NCI-H2081 (cell line): ENCODE measurements around the gene RDH13.
"Not testable (repeated sequence)": the region's sequence is repeated elsewhere in the genome, so short reads cannot be mapped to it uniquely, and the experiment has no call there.

Source experiments
- DNase-seq, 2 experiments: peaks; one replicate each; lab custom pipeline; 2025; lab: John Stamatoyannopoulos, UW

RDH13 gene

DNA sequence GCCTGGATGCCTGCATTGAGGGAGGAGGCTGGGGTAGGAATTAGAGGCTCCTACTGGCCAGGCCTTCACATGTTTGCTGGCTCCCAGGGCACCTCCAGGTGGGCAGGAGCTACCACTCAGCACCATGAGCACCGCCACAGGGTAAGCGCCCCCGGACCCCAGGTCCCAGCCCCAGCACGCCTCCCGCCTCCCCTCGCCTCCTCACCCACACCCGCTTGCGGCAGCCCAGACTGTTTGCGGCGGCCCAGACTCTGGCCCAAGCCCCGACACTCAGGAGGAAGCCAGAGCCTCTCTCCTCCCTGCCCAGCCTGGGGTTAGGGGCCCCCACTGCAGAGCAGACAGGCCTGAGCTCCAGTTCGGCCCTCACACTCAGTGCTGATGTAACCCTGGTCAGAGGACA lies 13.4 kb upstream of the RDH13 start:
- DNase-seq = no peak

DNA sequence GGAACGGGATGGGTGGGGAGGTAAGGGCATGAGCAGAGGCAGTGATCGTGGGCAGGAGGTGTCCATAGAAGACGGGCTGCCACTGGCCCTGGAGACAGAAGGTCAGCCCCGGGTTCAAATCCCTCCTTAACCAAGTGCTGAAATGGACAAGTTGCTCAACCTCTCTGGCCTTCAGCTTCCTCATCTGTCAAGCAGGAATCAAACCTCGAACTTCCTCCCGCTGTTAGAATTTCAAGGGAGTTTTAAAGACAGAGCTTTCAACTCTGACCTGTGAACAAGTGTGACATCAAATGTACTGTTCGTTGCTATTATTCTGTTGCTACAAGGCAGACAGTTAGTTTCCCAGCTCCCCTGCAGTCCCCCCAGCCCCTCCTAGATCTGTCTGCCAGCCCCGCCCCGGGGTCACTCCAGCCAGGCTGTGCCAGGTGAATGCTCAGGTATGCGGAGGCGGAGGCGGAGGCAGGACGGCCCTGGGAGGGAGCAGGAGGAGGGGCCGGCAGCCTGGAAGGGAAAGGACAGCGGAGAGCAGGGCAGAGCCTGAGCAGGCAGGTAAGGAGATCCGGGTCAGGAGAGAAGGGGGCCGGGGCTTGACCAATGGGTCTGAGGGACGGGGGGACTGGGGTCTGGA lies 12.5 kb upstream of the RDH13 start, which contains the start of gene EPS8L1:
Gene EPS8L1 (plus strand): TSS at position 499 of the 628 bp plus-strand sequence. CDS start 576 bp downstream, outside the sequence.
- DNase-seq = no peak

DNA sequence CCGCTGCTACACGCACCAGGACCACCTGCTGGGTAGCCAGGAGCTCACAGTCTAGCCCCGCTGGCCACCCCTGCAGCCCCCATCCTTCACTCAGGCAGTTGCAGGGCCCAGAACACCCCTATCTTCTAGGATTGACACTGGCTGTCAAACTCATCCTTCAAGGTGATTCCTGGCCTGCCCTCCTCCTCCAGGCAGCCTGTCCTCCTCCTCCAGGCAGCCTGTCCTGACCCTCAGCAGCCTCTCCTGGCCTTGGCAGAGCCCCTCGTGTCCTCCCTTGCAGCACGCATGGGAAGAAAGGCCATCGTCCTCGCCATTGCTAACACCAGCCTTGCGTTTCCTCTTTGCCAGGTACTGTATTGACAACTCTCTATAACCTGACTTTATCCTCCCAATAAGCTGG lies 9.0 kb upstream of the RDH13 start:
- no peak for DNase-seq

DNA sequence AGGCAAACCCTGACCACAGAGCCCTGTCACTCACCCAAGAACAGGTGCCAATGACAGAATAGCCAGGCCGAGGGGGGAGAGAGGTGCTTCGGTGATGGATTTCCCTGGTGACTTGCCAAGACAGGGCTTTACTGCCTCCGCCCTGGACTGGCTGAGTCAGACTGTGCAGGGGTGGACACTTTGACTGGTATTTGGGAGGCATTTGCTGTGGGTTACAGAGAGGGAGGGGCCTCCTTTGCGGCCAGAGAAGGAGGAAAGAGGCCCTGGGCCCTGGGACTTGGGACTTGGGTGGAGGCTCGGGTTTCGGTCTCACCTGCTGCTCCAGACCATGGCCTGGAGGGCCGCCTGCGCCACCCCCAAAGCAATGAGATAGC lies 8.2 kb upstream of the RDH13 start:
- DNase-seq = no peak

DNA sequence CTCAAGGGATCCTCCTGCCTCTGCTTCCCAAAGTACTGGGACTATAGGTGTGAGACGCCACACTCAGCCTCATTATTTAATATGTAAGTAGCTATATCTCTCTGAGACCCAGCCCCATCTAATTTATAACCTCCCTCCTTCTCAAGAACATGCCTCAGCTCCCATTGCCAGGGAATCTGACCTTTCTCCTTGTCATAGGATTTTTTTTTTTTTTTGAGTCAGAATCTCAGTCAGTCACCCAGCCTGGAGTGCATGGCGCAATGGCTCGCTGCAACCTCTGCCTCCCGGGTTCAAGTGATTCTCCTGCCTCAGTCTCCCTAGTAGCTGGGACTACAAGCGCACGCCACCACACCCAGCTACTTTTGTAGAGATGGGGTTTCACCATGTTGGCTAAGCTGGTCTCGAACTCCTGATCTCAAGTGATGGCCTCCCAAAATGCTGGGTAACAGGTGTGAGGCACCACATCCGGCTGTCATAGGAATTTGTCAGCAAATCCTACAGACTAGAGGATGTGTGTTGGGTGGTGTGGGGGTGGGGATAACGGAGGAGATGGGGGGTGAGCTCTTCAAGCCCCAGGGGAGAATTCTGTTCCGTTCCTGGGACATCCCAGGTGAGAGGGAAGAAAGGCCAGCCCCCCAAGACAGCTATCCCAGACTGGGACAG lies 7.6 kb upstream of the RDH13 start:
- DNase-seq = no peak

DNA sequence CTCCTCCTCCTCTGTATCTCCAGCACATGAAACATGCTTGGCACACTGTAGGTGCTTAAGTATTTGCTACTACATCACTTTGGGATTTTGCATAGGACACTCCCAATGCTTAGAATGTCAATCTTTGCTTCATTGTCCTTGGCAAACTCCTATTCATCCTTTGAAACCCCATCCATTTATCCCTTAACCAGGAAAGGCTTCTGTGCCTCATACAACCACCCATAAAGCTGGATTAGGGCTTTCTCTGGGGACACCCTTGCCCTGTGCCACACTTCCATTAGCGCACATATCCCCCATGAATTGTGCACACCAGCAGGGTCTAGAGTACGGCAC lies 6.9 kb upstream of the RDH13 start:
- DNase-seq = no peak

DNA sequence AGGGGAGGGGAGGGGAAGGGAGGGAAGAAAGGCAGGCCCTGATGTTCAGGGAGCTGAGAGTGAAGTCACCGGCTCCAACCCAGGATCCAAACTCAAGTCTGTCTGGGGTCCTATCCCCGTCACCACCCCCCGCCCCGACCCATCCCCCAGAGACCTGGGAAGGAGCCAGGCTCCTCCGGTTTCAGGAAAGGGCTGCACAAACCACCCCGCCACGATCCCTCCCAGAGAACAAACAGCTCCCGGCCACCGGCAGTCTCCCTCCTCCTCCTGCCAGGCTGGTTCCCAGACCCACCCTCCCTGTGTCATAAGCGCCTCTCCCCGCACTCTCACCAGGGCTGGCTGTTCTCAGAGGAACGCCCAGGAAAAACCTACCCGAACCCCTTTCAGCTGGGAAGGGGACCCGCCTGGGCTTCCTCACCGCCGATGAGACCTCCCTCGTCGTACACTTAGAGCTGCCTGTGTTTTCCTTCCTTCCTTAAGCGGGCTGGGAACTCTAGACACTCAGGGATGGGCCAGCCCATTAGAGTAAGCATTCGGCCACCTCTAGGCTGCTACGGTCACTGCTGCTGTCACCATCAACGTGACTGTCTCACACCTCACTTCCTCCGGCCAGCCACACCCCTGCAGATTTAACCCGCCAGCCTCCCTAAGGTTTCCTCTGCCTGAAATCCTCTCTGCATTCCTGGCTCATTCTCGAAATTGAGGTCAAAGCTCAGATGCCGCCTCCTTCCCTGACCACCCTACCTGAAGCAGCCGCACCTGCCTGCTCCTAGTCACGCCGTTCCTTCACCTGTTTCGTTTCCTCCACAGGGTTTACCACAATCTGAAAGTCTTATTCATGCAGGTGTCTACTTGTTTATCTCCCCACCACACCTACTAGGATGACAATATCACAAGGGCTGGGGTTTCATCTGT lies 6.3 kb upstream of the RDH13 start:
- DNase-seq = peak; percentile 23 to 25

GRCh38 chr19:55067869-55068268 lies 4.9 kb upstream of the RDH13 start:
- DNase-seq = no peak

DNA sequence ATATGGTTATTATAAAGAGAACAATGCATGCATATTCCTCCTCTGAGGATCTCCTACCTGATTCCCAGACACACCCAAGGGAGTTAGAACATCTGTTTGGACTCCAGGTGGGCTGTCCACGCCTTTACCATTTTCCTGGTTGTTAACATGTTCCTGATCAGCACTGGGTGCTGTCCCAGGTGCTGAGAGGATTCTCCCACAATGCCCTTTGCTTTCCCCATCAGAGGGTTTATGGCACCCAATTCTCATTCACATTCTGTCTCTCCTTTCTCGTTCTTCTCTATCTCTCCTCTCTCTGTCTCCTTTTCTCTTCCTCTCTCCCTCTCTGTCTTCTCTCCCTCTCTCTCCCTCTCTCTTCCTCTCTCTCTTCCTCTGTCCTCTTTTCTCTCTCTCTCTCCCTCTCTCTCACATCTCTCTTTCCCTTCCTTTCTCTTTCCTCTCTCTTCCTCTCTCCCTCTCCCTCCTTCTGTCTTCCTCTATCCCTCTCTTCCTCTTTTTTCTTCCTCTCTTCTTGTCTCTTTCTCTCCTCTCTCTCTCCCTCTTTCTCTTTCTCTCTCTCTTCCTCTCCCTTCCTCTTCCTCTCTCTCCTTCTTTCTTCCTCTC lies 3.3 kb upstream of the RDH13 start:
- DNase-seq = no peak

DNA sequence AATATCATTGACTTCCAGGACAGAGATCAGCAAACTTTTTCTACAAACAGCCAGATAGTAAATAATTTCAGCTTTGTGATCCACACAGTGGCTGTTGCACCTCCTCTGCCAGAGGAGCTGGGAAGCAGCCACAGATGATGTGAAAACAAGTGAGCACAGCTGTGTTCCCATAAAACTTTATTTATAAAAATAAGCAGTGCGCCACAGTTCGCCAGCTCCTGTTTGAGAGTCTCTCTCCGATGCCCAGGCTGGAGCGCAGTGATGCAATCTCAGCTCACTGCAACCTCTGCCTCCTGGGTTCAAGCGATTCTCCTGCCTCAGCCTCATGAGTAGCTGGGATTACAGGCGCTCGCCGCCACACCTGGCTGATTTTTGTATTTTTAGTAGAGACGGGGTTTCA lies 2.6 kb upstream of the RDH13 start:
- DNase-seq = not testable (repeated sequence)

GRCh38 chr19:55063492-55063843 lies 520 bp upstream of the RDH13 start:
- DNase-seq = no peak

GRCh38 chr19:55060287-55060686 lies 2.7 kb downstream of the RDH13 start:
- not testable (repeated sequence) for DNase-seq

GRCh38 chr19:55058781-55059610 lies 4.0 kb downstream of the RDH13 start:
- no peak for DNase-seq

- no peak for DNase-seq
Observed at GRCh38 chr19:55056827-55057226, 6.1 kb downstream of the RDH13 start.

GRCh38 chr19:55053735-55054134 lies 9.2 kb downstream of the RDH13 start:
- no peak for DNase-seq

GRCh38 chr19:55050749-55051532 lies 12.0 kb downstream of the RDH13 start:
- DNase-seq = no peak

GRCh38 chr19:55048446-55048845 lies 14.5 kb downstream of the RDH13 start:
- DNase-seq = no peak

DNA sequence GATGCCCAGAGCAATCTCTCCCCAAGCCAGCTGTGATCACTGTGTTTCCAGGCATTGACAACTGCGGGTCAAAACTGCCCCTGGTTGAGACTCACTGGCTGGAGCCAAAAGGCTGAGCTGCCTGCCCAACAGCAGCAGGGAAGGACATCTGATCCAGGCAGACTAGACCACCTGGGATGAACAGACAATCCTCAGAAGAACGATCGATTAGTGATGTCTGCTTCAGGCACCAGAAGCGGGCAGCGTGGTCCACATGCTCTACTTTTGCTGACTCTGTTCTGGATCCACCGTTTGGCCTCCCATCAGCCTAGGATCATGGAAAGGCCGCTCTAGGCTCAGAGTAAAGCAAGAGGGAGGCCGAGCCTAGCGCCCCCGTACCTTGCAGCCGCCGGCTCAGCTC lies 15.0 kb downstream of the RDH13 start:
- no peak for DNase-seq

DNA sequence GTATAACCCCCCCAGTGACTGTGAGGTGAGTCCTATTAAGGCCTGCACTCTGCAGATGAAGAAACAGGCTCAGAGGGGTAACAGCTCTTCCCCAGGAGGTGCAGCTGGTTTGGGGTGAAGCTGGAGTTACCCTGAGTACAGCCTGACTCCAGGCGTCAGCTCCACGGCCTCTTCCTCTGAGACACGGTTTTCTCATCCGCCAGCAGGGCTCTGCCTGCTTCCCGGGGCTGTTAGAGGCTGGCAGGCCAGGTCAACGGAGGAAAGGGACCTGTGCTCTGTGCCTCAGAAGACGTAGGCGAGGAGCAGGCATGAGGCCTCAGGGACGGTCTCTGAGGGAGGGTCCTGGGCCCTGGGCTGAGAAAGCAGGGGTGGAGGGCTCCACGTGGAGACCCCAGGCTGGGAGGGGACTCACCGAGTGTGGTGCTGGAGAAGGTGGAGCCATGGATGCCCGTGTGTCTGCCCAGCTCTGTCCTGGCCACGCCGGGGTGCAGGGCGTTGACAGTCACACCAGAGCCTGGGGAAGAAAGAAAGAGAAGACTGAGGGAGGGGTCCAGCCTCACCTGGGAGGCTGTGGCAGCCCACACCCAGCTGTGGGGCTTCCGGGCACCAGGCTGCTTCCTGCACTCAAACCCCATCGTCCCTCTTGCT lies 15.8 kb downstream of the RDH13 start:
- DNase-seq = no peak
